ENCODE measurements around the gene ANGPTL4. TPM values are rescaled to one million over a fixed set of nuclear protein-coding genes. Genes with fewer than 3 reads are reported as not detected.

The ANGPTL4 gene
- total and polyA plus RNA-seq, 2 donors (not counting 1 experiment from before 2014, with no cell fraction given): not detected

DNA sequence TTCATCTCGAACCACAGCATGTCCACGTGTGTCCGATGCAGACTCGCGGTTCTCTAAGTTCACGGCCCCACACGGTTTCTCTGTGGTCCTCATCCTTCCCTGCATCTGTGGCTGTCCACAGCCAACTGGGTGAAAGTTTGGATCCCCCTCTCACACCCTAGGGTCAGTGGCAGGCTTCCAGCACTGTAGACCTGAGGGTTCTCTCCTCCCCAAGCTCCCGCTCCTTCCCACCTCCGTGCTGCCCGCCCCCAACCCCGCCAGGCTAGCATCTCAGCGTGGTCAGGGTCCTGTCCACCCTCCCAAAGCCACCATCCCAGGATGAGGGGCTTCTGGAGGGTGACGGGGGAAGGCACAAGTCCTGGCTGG, 3.0 kb downstream of the ANGPTL4 start:
- no peak overlapping the region for H3K27ac ChIP-seq (ENCODE audit: low read length in 2 of 2)
- ATAC-seq (ENCODE audit: low read depth) (no peak), DNase-seq (no peak)
- Mint-ChIP-seq H3K27ac (no peak overlapping the region), H3K27me3 (peaks cover 42% of the 10 kb centered on the region), H3K4me1 (peaks cover 10% of the 10 kb centered on the region), H3K9me3 (ENCODE audit: insufficient read depth) (no peaks in the 10 kb centered on the region), H3K4me3 (no peak overlapping the region)
- CTCF ChIA-PET: interaction anchor here (0.6 to 1.9 kb wide), 2 partner anchors 13 to 14 kb away, joined by 3 to 7 read pairs; no protein-coding TSS in a partner anchor
- peaks cover 0 to 6% (median 0%) of the 10 kb centered on the region in 3 donors for H3K9me3 ChIP-seq (ENCODE audit: control extremely low read depth in 1 of 3, control insufficient read depth in 2 of 3, insufficient read depth in 1 of 3, low read length in 2 of 3)
- H3K27me3 ChIP-seq (replicated peaks in 1 of 4; ENCODE audit: control extremely low read depth in 1 of 4, control insufficient read depth in 3 of 4, insufficient read depth in 4 of 4, low read length in 3 of 4): peaks cover 0 to 48% (median 8%) of the 10 kb centered on the region in 4 experiments
- H3K9ac ChIP-seq (ENCODE audit: low read length): no peak overlapping the region
- TF ChIP-seq, protein P1, sequence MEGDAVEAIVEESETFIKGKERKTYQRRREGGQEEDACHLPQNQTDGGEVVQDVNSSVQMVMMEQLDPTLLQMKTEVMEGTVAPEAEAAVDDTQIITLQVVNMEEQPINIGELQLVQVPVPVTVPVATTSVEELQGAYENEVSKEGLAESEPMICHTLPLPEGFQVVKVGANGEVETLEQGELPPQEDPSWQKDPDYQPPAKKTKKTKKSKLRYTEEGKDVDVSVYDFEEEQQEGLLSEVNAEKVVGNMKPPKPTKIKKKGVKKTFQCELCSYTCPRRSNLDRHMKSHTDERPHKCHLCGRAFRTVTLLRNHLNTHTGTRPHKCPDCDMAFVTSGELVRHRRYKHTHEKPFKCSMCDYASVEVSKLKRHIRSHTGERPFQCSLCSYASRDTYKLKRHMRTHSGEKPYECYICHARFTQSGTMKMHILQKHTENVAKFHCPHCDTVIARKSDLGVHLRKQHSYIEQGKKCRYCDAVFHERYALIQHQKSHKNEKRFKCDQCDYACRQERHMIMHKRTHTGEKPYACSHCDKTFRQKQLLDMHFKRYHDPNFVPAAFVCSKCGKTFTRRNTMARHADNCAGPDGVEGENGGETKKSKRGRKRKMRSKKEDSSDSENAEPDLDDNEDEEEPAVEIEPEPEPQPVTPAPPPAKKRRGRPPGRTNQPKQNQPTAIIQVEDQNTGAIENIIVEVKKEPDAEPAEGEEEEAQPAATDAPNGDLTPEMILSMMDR (IDR thresholded peaks at IDR 0.05): no peak
- no peak for TF ChIP-seq EZH2 (IDR thresholded peaks at IDR 0.05; ENCODE audit: borderline replicate concordance, insufficient read depth, low read depth, low read length, poor library complexity, severe bottlenecking)
- H2AFZ ChIP-seq (ENCODE audit: insufficient read depth, low read depth, low read length, poor library complexity, severe bottlenecking): no peak overlapping the region
- H3K4me1 ChIP-seq (ENCODE audit: control insufficient read depth in 2 of 2, insufficient read depth in 2 of 2, low read length in 2 of 2): peaks cover 15 to 16% of the 10 kb centered on the region in 2 donors
- no peaks in the 10 kb centered on the region for H3K36me3 ChIP-seq (replicated peaks in 1 of 2; ENCODE audit: control extremely low read depth in 1 of 2, control insufficient read depth in 1 of 2, extremely low read depth in 1 of 2, insufficient read depth in 2 of 2, low read length in 1 of 2)
- H3K4me2 ChIP-seq (replicated peaks; ENCODE audit: low read depth, low read length, poor library complexity, severe bottlenecking): no peak overlapping the region
- no peaks in the 10 kb centered on the region for H3K79me2 ChIP-seq (ENCODE audit: control insufficient read depth, insufficient read depth, low read length)
- H3K4me3 ChIP-seq (ENCODE audit: control extremely low read depth in 1 of 5, extremely low read depth in 1 of 5, insufficient read depth in 1 of 5, low read depth in 2 of 5, low read length in 4 of 5): no peak overlapping the region
- H4K20me1 ChIP-seq (ENCODE audit: control insufficient read depth, insufficient read depth, low read length, poor library complexity, severe bottlenecking): no peaks in the 10 kb centered on the region
- intact Hi-C loops (cut with micrococcal nuclease): no loop called here
- WGBS (ENCODE audit: insufficient coverage): 91% methylated on average over 7 of the region's 13 CpGs
- POLR2A ChIA-PET: no interaction called here

DNA sequence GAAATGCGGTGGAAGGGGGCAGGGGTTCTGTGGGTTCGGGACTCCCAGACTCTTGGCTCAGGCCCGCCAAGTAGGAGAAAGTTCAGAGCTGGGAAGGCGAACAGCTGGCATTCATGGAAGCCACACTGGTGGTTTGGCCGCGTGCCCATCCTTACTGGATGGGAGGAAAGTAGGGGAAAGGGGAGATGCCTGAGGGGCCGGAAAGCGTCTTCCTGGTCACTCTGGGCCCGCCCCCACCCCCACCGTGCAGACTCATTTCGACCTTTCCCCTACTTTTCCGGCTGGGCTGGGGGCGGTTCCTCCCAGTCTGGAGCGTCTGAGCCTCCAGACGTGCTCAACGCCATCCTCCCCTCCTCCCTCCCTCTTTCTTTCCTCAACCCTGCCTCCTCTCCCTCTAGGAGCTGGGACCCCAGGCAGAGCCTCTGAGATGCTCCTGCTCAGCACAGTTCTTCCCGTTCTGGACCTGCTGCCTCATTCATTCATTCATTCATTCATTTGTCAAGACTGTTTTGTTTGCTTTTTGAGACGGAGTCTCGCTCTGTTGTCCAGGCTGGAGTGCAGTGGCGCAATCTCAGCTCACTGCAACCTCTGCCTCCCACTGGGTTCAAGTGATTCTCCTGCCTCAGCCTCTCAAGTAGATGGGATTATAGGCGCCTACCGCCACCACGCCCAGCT, 3.5 kb downstream of the ANGPTL4 start:
- Histone ChIP-seq H3K27me3 (replicated peaks in 1 of 4; ENCODE audit: control extremely low read depth in 1 of 4, control insufficient read depth in 3 of 4, insufficient read depth in 4 of 4, low read length in 3 of 4) (peaks cover 0 to 43% (median 7%) of the 10 kb centered on the region in 4 experiments), H3K9ac (ENCODE audit: low read length) (no peak overlapping the region), H3K36me3 (replicated peaks in 1 of 2; ENCODE audit: control extremely low read depth in 1 of 2, control insufficient read depth in 1 of 2, extremely low read depth in 1 of 2, insufficient read depth in 2 of 2, low read length in 1 of 2) (no peaks in the 10 kb centered on the region), H3K4me2 (replicated peaks; ENCODE audit: low read depth, low read length, poor library complexity, severe bottlenecking) (no peak overlapping the region), H4K20me1 (ENCODE audit: control insufficient read depth, insufficient read depth, low read length, poor library complexity, severe bottlenecking) (no peaks in the 10 kb centered on the region), H3K27ac (ENCODE audit: low read length in 2 of 2) (no peak overlapping the region), H3K9me3 (ENCODE audit: control extremely low read depth in 1 of 3, control insufficient read depth in 2 of 3, insufficient read depth in 1 of 3, low read length in 2 of 3) (peaks cover 0 to 6% (median 0%) of the 10 kb centered on the region in 3 donors), H3K79me2 (ENCODE audit: control insufficient read depth, insufficient read depth, low read length) (no peaks in the 10 kb centered on the region), H3K4me1 (ENCODE audit: control insufficient read depth in 2 of 2, insufficient read depth in 2 of 2, low read length in 2 of 2) (peaks cover 15 to 16% of the 10 kb centered on the region in 2 donors), H2AFZ (ENCODE audit: insufficient read depth, low read depth, low read length, poor library complexity, severe bottlenecking) (no peak overlapping the region), H3K4me3 (ENCODE audit: control extremely low read depth in 1 of 5, extremely low read depth in 1 of 5, insufficient read depth in 1 of 5, low read depth in 2 of 5, low read length in 4 of 5) (no peak overlapping the region)
- H3K27ac Mint-ChIP-seq: no peak overlapping the region
- DNase-seq (no peak), ATAC-seq (ENCODE audit: low read depth) (no peak)
- intact Hi-C loops (cut with micrococcal nuclease): no loop called here
- TF ChIP-seq, protein P1 (IDR thresholded peaks at IDR 0.05): no peak
- no peak for TF ChIP-seq EZH2 (IDR thresholded peaks at IDR 0.05; ENCODE audit: borderline replicate concordance, insufficient read depth, low read depth, low read length, poor library complexity, severe bottlenecking)
- H3K4me3 Mint-ChIP-seq: no peak overlapping the region
- 21% methylated on average over 17 of the region's 23 CpGs for WGBS (ENCODE audit: insufficient coverage)
- peaks cover 10% of the 10 kb centered on the region for H3K4me1 Mint-ChIP-seq
- ChIA-PET CTCF (interaction anchor here (1.9 kb wide), 1 partner anchor 13 kb away, joined by 7 read pairs; no protein-coding TSS in a partner anchor), POLR2A (no interaction called here)
- no peaks in the 10 kb centered on the region for H3K9me3 Mint-ChIP-seq (ENCODE audit: insufficient read depth)
- H3K27me3 Mint-ChIP-seq: peaks cover 37% of the 10 kb centered on the region

Measured in B cell (primary cell).